Adrenal gland (tissue), 12 donors: ENCODE measurements around the gene ELAVL2. TPM values are rescaled to one million over a fixed set of nuclear protein-coding genes. Genes with fewer than 3 reads are reported as not detected.

Experiments used
- DNase-seq, 7 donors: peaks; one replicate each; pipeline ENCODE4 v3.0.0-alpha.2; 2019 to 2020
- H3K27ac ChIP-seq, 5 donors: fragments of 200-600 bp; sonication (generic) in 4 of 5; 1 replicate in 3 of 5; 2 replicates in 2 of 5; pipeline versions ENCODE4 v1.5.1 to v1.8.0; 2016 to 2020; ENCODE audit warnings: mild to moderate bottlenecking in 1 of 5
- H3K27me3 ChIP-seq: fragments of 200-600 bp; 2 replicates; pipeline ENCODE4 v1.8.0; 2021
- H3K36me3 ChIP-seq, 2 donors: fragments of 200-600 bp; replicated peaks in 1 of 2; 1 replicate in 1 of 2; 2 replicates in 1 of 2; pipeline versions ENCODE4 v1.5.1 to v1.8.0; 2018 to 2022
- H3K4me1 ChIP-seq, 2 donors: fragments of 200-600 bp; replicated peaks in 1 of 2; 1 replicate in 1 of 2; 2 replicates in 1 of 2; pipeline versions ENCODE4 v1.5.1 to v1.8.0; 2018 to 2021
- H3K4me3 ChIP-seq, 4 donors: fragments of 200-600 bp; sonication (generic) in 3 of 4; one replicate each; pipeline ENCODE4 v1.5.1; 2016 to 2018
- H3K9me3 ChIP-seq, 3 donors: fragments of 200-600 bp; sonication (generic) in 1 of 3; replicated peaks in 1 of 3; 1 replicate in 2 of 3; 2 replicates in 1 of 3; pipeline versions ENCODE4 v1.5.1 to v1.8.0; 2016 to 2021
- POLR2A ChIP-seq, 2 donors: fragments of 450-650 bp; IDR thresholded peaks; one replicate each; pipeline ENCODE4 v1.6.1; 2017; ENCODE audit warnings: antibody characterized with exemption in 2 of 2, mild to moderate bottlenecking in 2 of 2, moderate library complexity in 1 of 2
- WGBS, 4 donors: extraction: QIAGEN DNeasy Blood & Tissue Kit in 2 of 4; methylation state at CpG; one replicate each; pipeline versions ENCODE4 v1.1.5 to v1.1.7; 2013 to 2017; 5-methylcytosine and 5-hydroxymethylcytosine counted together
- intact Hi-C, 2 donors: fragments of 100-400 bp; cut with DNase I; formaldehyde crosslinking; loops; one replicate each; pipeline versions ENCODE4 v1.14.1 to v1.15.0; 2022 to 2023
- polyA plus RNA-seq, 3 donors: library from polyadenylated mRNA; stranded (reverse); fragments of 200-250 nt in 2 of 3; fragments of 350-450 nt in 1 of 3; fragmentation: Illumina TruSeq in 1 of 3; extraction: RNeasy Lipid Tissue Mini Kit (QIAGEN cat#74804) in 1 of 3; gene quantifications; one replicate each; pipeline ENCODE4 v1.2.3, GENCODE V29; 2013 to 2014
- total RNA-seq, 9 donors: library from RNA; depleted of rRNA in 4 of 9; stranded (reverse); fragments of >200 nt in 4 of 9; fragments of 120-200 nt in 1 of 9; fragmentation: NEBNext Ultra II Directional in 1 of 9; extraction: Animal tissue kit (Norgen Biotek cat#: 25700) in 1 of 9; gene quantifications; one replicate each; pipeline versions ENCODE4 v1.1.0 to v1.2.4, GENCODE V29; 2013 to 2023
- TF ChIP-seq, protein P1 (sequence below), 6 experiments: fragments of 450-650 bp in 4 of 6; fragments of 200-600 bp in 2 of 6; sonication (generic) in 1 of 6; IDR thresholded peaks; 1 replicate in 5 of 6; 2 replicates in 1 of 6; pipeline versions ENCODE4 v1.5.1 to v1.8.0; 2016 to 2021; ENCODE audit warnings: antibody characterized with exemption in 6 of 6, mild to moderate bottlenecking in 2 of 6, moderate library complexity in 1 of 6
- donor health status: healthy with polysubstance abuse.
- donor health status: Bipolar disorder and iron deficiency.
- donor health status: DM: yes; HTN: yes; CAD: no.
- donor health status: DM: no; HTN: no; CAD: no.
- donor health status: DM: no; HTN: no; CAD: no.
- donor health status: DM: yes; HTN: yes; CAD: no.

The ELAVL2 gene
- total and polyA plus RNA-seq, 12 donors: 0.24 to 13.6 (median 0.94) TPM; not detected in 1

DNA sequence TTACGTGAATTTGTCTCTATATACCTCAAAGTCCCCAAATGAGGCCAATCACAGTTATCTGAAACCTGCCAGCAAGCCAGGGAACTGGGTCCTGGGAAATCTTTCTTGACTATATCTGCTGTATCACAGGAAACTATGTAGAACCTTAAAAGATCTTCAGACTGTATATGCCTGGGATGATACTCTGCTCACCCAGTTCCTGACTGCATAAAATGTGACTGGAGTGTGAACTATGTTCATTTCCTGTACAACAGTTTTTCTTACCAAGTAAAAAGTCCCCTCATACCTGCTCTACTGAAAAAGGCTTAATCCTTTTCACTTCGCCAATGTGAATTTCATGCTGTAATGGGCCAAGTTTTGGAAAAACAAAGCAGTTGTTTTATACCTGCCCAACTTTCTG lies 162.9 kb downstream of the ELAVL2 start:
- intact Hi-C loops: no loop called here
- WGBS, 4 donors: 84 to 97% (median 91%) methylated on average over 2 of the region's 2 CpGs
- no peaks in the 10 kb centered on the region for H3K4me1 ChIP-seq

DNA sequence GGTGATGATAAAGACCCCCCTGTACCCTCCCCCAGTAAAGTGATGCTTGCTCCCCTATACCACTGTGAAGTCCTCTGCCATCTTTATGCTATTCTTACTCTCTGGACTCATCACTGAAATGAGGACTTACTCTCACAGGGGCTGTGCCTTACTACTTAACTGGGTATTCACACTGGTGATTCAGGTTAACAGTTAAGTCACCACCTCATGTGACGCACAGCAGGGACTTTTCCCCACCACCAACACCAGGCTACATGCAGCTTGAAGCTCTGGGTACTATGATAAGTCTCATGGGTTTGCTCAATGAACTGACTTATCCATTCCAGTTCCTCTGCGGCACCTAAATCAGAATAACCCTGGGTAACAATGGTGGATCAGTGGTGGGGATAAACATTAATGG lies 163.7 kb downstream of the ELAVL2 start:
- Histone ChIP-seq H3K36me3 (no peaks in the 10 kb centered on the region), H3K9me3 (no peaks in the 10 kb centered on the region), H3K4me3 (no peak overlapping the region), H3K27ac (no peak overlapping the region), H3K27me3 (no peaks in the 10 kb centered on the region), H3K4me1 (no peaks in the 10 kb centered on the region)
- intact Hi-C loops: no loop called here
- DNase-seq: no peak
- TF ChIP-seq, protein P1, sequence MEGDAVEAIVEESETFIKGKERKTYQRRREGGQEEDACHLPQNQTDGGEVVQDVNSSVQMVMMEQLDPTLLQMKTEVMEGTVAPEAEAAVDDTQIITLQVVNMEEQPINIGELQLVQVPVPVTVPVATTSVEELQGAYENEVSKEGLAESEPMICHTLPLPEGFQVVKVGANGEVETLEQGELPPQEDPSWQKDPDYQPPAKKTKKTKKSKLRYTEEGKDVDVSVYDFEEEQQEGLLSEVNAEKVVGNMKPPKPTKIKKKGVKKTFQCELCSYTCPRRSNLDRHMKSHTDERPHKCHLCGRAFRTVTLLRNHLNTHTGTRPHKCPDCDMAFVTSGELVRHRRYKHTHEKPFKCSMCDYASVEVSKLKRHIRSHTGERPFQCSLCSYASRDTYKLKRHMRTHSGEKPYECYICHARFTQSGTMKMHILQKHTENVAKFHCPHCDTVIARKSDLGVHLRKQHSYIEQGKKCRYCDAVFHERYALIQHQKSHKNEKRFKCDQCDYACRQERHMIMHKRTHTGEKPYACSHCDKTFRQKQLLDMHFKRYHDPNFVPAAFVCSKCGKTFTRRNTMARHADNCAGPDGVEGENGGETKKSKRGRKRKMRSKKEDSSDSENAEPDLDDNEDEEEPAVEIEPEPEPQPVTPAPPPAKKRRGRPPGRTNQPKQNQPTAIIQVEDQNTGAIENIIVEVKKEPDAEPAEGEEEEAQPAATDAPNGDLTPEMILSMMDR (IDR thresholded peaks at IDR 0.05): no peak
- no peak for TF ChIP-seq POLR2A (IDR thresholded peaks at IDR 0.05)
- 94 to 96% (median 95%) methylated on average over 2 of the region's 2 CpGs for WGBS, 4 donors

More for the DNA sequence above, 162.9 kb downstream of the ELAVL2 start:
- no peak overlapping the region for H3K4me3 ChIP-seq
- H3K27me3 ChIP-seq: no peaks in the 10 kb centered on the region
- no peak overlapping the region for H3K27ac ChIP-seq
- H3K9me3 ChIP-seq: no peaks in the 10 kb centered on the region
- H3K36me3 ChIP-seq: no peaks in the 10 kb centered on the region
- TF ChIP-seq POLR2A (IDR thresholded peaks at IDR 0.05): no peak
- TF ChIP-seq, protein P1 (IDR thresholded peaks at IDR 0.05): no peak
- DNase-seq: no peak

DNA sequence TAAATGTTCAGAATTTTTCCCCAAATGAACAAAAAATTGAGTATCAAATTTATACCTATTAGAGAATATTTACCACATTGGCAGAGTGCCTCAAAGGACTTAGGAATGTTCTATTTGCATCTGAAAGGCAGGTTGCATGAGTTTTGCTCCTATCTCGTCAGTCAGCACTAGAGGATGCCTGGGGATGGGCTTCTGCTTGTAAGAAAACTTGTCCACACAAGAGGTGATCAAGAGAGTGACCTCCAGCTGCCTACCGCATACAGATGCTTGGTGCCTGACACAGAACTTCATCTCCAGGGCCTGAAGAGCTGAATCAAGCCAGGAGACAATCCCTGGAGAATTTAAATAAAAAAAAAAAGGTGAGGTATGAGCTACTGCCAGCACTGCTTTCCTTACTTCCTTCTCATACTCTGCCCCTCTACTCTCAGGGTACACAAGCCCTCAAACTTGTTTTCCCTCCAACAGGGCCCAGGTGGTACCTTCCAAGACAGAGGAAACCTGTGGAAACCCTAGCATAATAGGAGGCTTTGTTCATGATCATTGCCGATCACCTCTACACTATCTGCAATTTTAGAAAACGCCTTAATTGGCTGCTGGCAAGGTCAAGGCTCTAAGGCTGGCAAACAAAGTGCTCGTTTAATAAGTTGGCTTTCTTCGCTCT lies 166.6 kb downstream of the ELAVL2 start:
- no peak for TF ChIP-seq POLR2A (IDR thresholded peaks at IDR 0.05)
- TF ChIP-seq, protein P1 (IDR thresholded peaks at IDR 0.05): no peak
- Histone ChIP-seq H3K9me3 (no peaks in the 10 kb centered on the region), H3K36me3 (no peaks in the 10 kb centered on the region), H3K4me3 (no peak overlapping the region), H3K27ac (no peak overlapping the region), H3K27me3 (no peaks in the 10 kb centered on the region), H3K4me1 (no peaks in the 10 kb centered on the region)
- intact Hi-C loops: no loop called here
- no peak for DNase-seq
- WGBS, 4 donors: 70 to 80% (median 78%) methylated on average over 6 of the region's 6 CpGs

DNA sequence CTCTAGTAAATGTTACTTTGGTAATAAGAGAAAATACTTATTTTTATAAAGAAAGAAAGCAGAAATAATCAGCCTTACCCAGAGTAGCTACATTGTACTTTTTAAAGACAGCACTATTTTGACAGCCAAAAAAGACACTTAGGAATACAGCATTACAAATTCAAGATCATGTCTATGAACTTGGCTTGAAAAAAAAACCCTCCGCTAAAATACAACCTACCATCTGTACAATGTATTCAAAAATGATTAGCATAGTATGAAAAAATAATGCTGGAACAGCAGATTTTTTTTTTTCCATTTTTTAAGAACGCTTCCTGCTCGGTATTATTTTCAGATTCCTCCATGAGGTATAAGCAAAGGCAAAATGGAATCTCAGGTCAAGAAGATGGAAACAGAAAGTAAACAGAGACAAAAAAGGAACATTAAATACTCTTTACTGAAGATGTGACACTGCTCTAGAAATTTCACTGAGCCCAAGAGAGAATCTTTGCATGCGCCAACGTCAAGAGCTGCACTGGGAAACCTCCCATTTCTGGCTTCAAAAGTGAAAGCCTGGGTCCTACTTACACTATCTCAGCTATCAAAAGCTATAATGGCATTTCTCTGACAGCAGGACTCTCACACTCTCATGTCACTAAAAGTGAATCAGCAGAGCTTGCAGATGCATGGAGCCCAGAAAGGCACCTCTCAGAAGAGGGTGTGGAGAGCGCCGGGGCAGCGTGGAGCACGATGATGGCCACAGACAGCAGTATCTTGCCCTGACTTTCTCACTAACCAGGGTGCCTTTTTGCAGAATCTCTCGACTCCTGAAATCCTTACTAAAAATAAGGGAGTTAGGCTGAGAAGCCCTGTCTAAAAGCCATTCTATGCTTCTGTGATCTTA lies 167.4 kb downstream of the ELAVL2 start:
- Histone ChIP-seq H3K4me1 (no peaks in the 10 kb centered on the region), H3K4me3 (no peak overlapping the region), H3K36me3 (no peaks in the 10 kb centered on the region), H3K27me3 (no peaks in the 10 kb centered on the region), H3K9me3 (no peaks in the 10 kb centered on the region), H3K27ac (no peak overlapping the region)
- no peak for DNase-seq
- no peak for TF ChIP-seq POLR2A (IDR thresholded peaks at IDR 0.05)
- intact Hi-C loops: no loop called here
- 85 to 94% (median 93%) methylated on average over 10 of the region's 10 CpGs for WGBS, 4 donors
